ENCODE measurements around the gene DCTN3. TPM values are rescaled to one million over a fixed set of nuclear protein-coding genes. Genes with fewer than 3 reads are reported as not detected.

Gene DCTN3
- total RNA-seq, 1 experiment from 2014 or later, result 27.5 TPM

GRCh38 chr9:34599546-34599945 is 20.7 kb downstream of the DCTN3 start:
- TF ChIP-seq HMGXB4 (CRISPR knock-in tag; IDR thresholded peaks at IDR 0.05) (no peak), SP1 (CRISPR knock-in tag; conservative IDR thresholded peaks at IDR 0.05) (no peak), AFF4 (CRISPR knock-in tag; IDR thresholded peaks at IDR 0.05; ENCODE audit: borderline replicate concordance) (no peak)
- Mint-ChIP-seq H3K27ac (no peak overlapping the region), H3K4me1 (peaks cover 9% of the 10 kb centered on the region), H3K4me3 (no peak overlapping the region), H3K27me3 (ENCODE audit: low read depth) (peaks cover 6% of the 10 kb centered on the region), H3K36me3 (no peaks in the 10 kb centered on the region), H3K9me3 (no peaks in the 10 kb centered on the region)
- POLR2A ChIA-PET, result interaction anchor here (0.9 kb wide), 1 partner anchor 9 kb away, joined by 3 read pairs; no protein-coding TSS in a partner anchor
- ATAC-seq (no peak), DNase-seq (ENCODE audit: low spot score) (no peak)
- CTCF ChIA-PET, result interaction anchor here (1.2 to 5.4 kb wide), 6 partner anchors 8 to 196 kb away, joined by 3 to 31 read pairs (median 6); no protein-coding TSS in a partner anchor

GRCh38 chr9:34594177-34594576 is 26.1 kb downstream of the DCTN3 start:
- DNase-seq (ENCODE audit: low spot score) (no peak), ATAC-seq (no peak)
- peaks cover 54% of the 10 kb centered on the region for H3K27me3 Mint-ChIP-seq (ENCODE audit: low read depth)
- no peak overlapping the region for H3K27ac Mint-ChIP-seq
- peaks cover 19% of the 10 kb centered on the region for H3K4me1 Mint-ChIP-seq
- H3K4me3 Mint-ChIP-seq, result no peak overlapping the region
- ChIA-PET POLR2A (no interaction called here), CTCF (interaction anchor here (1.5 to 4.1 kb wide), 7 partner anchors 11 to 190 kb away, joined by 3 to 192 read pairs (median 28); partner anchors contain the start of gene ENHO)
- no peaks in the 10 kb centered on the region for H3K36me3 Mint-ChIP-seq
- H3K9me3 Mint-ChIP-seq, result no peaks in the 10 kb centered on the region
- TF ChIP-seq ZNF263 (CRISPR knock-in tag; IDR thresholded peaks at IDR 0.05; ENCODE audit: low read depth) (no peak), NFATC4 (CRISPR knock-in tag; IDR thresholded peaks at IDR 0.05) (no peak), E2F5 (CRISPR knock-in tag; IDR thresholded peaks at IDR 0.05) (no peak)

GRCh38 chr9:34592895-34593601 is 27.2 kb downstream of the DCTN3 start:
- Mint-ChIP-seq H3K9me3 (no peaks in the 10 kb centered on the region), H3K4me1 (peaks cover 27% of the 10 kb centered on the region), H3K27ac (no peak overlapping the region), H3K36me3 (no peaks in the 10 kb centered on the region), H3K27me3 (ENCODE audit: low read depth) (peaks cover 65% of the 10 kb centered on the region), H3K4me3 (peak overlapping the region; percentile 47)
- DNase-seq (ENCODE audit: low spot score), result peak; percentile 70
- CTCF ChIA-PET, result interaction anchor here (0.5 to 4.1 kb wide), 16 partner anchors 10 to 1197 kb away, joined by 3 to 192 read pairs (median 17); partner anchors contain the start of gene ENHO
- no peak for TF ChIP-seq ETV6 (CRISPR knock-in tag; IDR thresholded peaks at IDR 0.05)
- POLR2A ChIA-PET, result no interaction called here
- ATAC-seq, result peak; percentile 29

GRCh38 chr9:34591917-34592866 is 28.1 kb downstream of the DCTN3 start:
- ChIA-PET POLR2A (interaction anchor here (0.6 to 1.2 kb wide), 5 partner anchors 9 to 215 kb away, joined by 3 to 6 read pairs (median 3); no protein-coding TSS in a partner anchor), CTCF (interaction anchor here (0.6 to 4.1 kb wide), 54 partner anchors 8 to 1198 kb away, joined by 3 to 192 read pairs (median 6); partner anchors contain the start of genes ARID3C, DCTN3, ENHO and FAM219A)
- H3K4me3 Mint-ChIP-seq, result peak overlapping the region; percentile 41
- no peaks in the 10 kb centered on the region for H3K9me3 Mint-ChIP-seq
- no peaks in the 10 kb centered on the region for H3K36me3 Mint-ChIP-seq
- DNase-seq (ENCODE audit: low spot score) (no peak), ATAC-seq (no peak)
- H3K27ac Mint-ChIP-seq, result no peak overlapping the region
- H3K4me1 Mint-ChIP-seq, result peaks cover 27% of the 10 kb centered on the region
- H3K27me3 Mint-ChIP-seq (ENCODE audit: low read depth), result peaks cover 70% of the 10 kb centered on the region
- no peak for TF ChIP-seq STAT6 (CRISPR knock-in tag; conservative IDR thresholded peaks at IDR 0.05; ENCODE audit: low read depth)
- no peak for TF ChIP-seq ZNF263 (CRISPR knock-in tag; IDR thresholded peaks at IDR 0.05; ENCODE audit: low read depth)
- peak; percentile 22 for TF ChIP-seq CTCF (IDR thresholded peaks at IDR 0.05)
- TF ChIP-seq ETV6 (CRISPR knock-in tag; IDR thresholded peaks at IDR 0.05), result no peak
- no peak for TF ChIP-seq GABPB1 (CRISPR knock-in tag; IDR thresholded peaks at IDR 0.05)
- no peak for TF ChIP-seq ZNF219 (CRISPR knock-in tag; IDR thresholded peaks at IDR 0.05; ENCODE audit: borderline replicate concordance)
- no peak for TF ChIP-seq ZNF416 (CRISPR knock-in tag; IDR thresholded peaks at IDR 0.05)
- 0 out of 2 replicates have a peak, but pooled peaks have one; percentile 2 for TF ChIP-seq TP53 (CRISPR knock-in tag; IDR thresholded peaks at IDR 0.05)
